ENCODE results near the gene STAT5B.

Gene STAT5B

DNA sequence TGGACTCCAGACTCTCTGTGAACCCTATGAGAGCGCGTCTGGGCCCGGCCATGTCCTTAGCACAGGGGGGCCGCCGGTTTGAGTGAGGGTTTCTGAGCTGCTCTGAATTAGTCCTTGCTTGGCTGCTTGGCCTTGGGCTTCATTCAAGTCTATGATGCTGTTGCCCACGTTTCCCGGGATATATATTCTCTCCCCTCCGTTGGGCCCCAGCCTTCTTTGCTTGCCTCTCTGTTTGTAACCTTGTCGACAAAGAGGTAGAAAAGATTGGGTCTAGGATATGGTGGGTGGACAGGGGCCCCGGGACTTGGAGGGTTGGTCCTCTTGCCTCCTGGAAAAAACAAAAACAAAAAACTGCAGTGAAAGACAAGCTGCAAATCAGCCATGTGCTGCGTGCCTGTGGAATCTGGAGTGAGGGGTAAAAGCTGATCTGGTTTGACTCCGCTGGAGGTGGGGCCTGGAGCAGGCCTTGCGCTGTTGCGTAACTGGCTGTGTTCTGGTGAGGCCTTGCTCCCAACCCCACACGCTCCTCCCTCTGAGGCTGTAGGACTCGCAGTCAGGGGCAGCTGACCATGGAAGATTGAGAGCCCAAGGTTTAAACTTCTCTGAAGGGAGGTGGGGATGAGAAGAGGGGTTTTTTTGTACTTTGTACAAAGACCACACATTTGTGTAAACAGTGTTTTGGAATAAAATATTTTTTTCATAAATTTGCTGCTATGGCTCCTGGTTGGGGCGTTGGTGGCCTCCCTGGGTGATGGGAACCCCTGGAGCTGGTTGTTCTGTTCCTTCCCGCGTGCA lies 35.2 kb upstream of the STAT5B start:
- peak; percentile 13; the same call in 2 of the 3 replicates for ATAC-seq
- TF ChIP-seq TOX (CRISPR knock-in tag; IDR thresholded peaks at IDR 0.05; ENCODE audit: borderline replicate concordance) (no peak), ZC3H10 (CRISPR knock-in tag; IDR thresholded peaks at IDR 0.05) (no peak), ZFP3 (CRISPR knock-in tag; IDR thresholded peaks at IDR 0.05) (no peak), ZNF565 (CRISPR knock-in tag; conservative IDR thresholded peaks at IDR 0.05; ENCODE audit: low read depth) (no peak), GLIS3 (CRISPR knock-in tag; IDR thresholded peaks at IDR 0.05) (no peak), TCF4 (CRISPR knock-in tag; IDR thresholded peaks at IDR 0.05; ENCODE audit: borderline replicate concordance) (no peak), OSR1 (CRISPR knock-in tag; IDR thresholded peaks at IDR 0.05) (no peak), ZNF70 (CRISPR knock-in tag; IDR thresholded peaks at IDR 0.05) (no peak), ARNTL (CRISPR knock-in tag; IDR thresholded peaks at IDR 0.05; ENCODE audit: borderline replicate concordance, low read depth) (no peak)
- TF ChIP-seq, protein P1, sequence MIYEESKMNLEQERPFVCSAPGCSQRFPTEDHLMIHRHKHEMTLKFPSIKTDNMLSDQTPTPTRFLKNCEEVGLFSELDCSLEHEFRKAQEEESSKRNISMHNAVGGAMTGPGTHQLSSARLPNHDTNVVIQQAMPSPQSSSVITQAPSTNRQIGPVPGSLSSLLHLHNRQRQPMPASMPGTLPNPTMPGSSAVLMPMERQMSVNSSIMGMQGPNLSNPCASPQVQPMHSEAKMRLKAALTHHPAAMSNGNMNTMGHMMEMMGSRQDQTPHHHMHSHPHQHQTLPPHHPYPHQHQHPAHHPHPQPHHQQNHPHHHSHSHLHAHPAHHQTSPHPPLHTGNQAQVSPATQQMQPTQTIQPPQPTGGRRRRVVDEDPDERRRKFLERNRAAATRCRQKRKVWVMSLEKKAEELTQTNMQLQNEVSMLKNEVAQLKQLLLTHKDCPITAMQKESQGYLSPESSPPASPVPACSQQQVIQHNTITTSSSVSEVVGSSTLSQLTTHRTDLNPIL (CRISPR knock-in tag; IDR thresholded peaks at IDR 0.05; ENCODE audit: low read depth), result no peak
- TF ChIP-seq, protein P2, sequence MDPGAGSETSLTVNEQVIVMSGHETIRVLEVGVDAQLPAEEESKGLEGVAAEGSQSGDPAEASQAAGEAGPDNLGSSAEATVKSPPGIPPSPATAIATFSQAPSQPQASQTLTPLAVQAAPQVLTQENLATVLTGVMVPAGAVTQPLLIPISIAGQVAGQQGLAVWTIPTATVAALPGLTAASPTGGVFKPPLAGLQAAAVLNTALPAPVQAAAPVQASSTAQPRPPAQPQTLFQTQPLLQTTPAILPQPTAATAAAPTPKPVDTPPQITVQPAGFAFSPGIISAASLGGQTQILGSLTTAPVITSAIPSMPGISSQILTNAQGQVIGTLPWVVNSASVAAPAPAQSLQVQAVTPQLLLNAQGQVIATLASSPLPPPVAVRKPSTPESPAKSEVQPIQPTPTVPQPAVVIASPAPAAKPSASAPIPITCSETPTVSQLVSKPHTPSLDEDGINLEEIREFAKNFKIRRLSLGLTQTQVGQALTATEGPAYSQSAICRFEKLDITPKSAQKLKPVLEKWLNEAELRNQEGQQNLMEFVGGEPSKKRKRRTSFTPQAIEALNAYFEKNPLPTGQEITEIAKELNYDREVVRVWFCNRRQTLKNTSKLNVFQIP (CRISPR knock-in tag; IDR thresholded peaks at IDR 0.05; ENCODE audit: borderline replicate concordance, low read depth), result no peak
- TF ChIP-seq, protein P3, sequence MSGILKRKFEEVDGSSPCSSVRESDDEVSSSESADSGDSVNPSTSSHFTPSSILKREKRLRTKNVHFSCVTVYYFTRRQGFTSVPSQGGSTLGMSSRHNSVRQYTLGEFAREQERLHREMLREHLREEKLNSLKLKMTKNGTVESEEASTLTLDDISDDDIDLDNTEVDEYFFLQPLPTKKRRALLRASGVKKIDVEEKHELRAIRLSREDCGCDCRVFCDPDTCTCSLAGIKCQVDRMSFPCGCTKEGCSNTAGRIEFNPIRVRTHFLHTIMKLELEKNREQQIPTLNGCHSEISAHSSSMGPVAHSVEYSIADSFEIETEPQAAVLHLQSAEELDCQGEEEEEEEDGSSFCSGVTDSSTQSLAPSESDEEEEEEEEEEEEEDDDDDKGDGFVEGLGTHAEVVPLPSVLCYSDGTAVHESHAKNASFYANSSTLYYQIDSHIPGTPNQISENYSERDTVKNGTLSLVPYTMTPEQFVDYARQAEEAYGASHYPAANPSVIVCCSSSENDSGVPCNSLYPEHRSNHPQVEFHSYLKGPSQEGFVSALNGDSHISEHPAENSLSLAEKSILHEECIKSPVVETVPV (CRISPR knock-in tag; IDR thresholded peaks at IDR 0.05), result no peak

DNA sequence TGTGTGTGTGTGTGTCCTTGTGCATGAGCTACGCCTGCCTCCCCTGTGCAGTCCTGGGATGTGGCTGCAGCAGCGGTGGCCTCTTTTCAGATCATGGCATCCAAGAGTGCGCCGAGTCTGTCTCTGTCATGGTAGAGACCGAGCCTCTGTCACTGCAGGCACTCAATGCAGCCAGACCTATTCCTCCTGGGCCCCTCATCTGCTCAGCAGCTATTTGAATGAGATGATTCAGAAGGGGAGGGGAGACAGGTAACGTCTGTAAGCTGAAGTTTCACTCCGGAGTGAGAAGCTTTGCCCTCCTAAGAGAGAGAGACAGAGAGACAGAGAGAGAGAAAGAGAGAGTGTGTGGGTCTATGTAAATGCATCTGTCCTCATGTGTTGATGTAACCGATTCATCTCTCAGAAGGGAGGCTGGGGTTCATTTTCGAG lies 34.6 kb upstream of the STAT5B start:
- no peak for ATAC-seq
- TF ChIP-seq BACH2 (CRISPR knock-in tag; IDR thresholded peaks at IDR 0.05; ENCODE audit: borderline replicate concordance), result no peak
- no peak for TF ChIP-seq ISL1 (CRISPR knock-in tag; IDR thresholded peaks at IDR 0.05)
- TF ChIP-seq TOX (CRISPR knock-in tag; IDR thresholded peaks at IDR 0.05; ENCODE audit: borderline replicate concordance), result no peak
- no peak for TF ChIP-seq ZFP3 (CRISPR knock-in tag; IDR thresholded peaks at IDR 0.05)
- TF ChIP-seq ZNF8 (CRISPR knock-in tag; IDR thresholded peaks at IDR 0.05), result no peak
- no peak for TF ChIP-seq OSR1 (CRISPR knock-in tag; IDR thresholded peaks at IDR 0.05)
- no peak for TF ChIP-seq ARNTL (CRISPR knock-in tag; IDR thresholded peaks at IDR 0.05; ENCODE audit: borderline replicate concordance, low read depth)
- TF ChIP-seq TCF4 (CRISPR knock-in tag; IDR thresholded peaks at IDR 0.05; ENCODE audit: borderline replicate concordance), result no peak
- no peak for TF ChIP-seq ZFP30 (CRISPR knock-in tag; IDR thresholded peaks at IDR 0.05)
- TF ChIP-seq, protein P4, sequence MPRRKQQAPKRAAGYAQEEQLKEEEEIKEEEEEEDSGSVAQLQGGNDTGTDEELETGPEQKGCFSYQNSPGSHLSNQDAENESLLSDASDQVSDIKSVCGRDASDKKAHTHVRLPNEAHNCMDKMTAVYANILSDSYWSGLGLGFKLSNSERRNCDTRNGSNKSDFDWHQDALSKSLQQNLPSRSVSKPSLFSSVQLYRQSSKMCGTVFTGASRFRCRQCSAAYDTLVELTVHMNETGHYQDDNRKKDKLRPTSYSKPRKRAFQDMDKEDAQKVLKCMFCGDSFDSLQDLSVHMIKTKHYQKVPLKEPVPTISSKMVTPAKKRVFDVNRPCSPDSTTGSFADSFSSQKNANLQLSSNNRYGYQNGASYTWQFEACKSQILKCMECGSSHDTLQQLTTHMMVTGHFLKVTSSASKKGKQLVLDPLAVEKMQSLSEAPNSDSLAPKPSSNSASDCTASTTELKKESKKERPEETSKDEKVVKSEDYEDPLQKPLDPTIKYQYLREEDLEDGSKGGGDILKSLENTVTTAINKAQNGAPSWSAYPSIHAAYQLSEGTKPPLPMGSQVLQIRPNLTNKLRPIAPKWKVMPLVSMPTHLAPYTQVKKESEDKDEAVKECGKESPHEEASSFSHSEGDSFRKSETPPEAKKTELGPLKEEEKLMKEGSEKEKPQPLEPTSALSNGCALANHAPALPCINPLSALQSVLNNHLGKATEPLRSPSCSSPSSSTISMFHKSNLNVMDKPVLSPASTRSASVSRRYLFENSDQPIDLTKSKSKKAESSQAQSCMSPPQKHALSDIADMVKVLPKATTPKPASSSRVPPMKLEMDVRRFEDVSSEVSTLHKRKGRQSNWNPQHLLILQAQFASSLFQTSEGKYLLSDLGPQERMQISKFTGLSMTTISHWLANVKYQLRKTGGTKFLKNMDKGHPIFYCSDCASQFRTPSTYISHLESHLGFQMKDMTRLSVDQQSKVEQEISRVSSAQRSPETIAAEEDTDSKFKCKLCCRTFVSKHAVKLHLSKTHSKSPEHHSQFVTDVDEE (CRISPR knock-in tag; IDR thresholded peaks at IDR 0.05), result no peak
- TF ChIP-seq ZC3H10 (CRISPR knock-in tag; IDR thresholded peaks at IDR 0.05), result no peak
- TF ChIP-seq CSDC2 (CRISPR knock-in tag; IDR thresholded peaks at IDR 0.05), result no peak
- TF ChIP-seq SNAI2 (CRISPR knock-in tag; IDR thresholded peaks at IDR 0.05), result no peak
- TF ChIP-seq, protein P1 (CRISPR knock-in tag; IDR thresholded peaks at IDR 0.05; ENCODE audit: low read depth), result no peak

Data from SK-N-SH treated with all-trans-retinoic acid at 6 μM for 48 hours (cell line).